GM19468 (cell line): ENCODE data around the gene ATP6V1F.

Experiments
- ATAC-seq: cut with Tn5 transposase; IDR thresholded peaks from one replicate; pipeline ENCODE4 v1.9.1; 2021; ENCODE audit warnings: mild to moderate bottlenecking, moderate library complexity, moderate number of reproducible peaks; ENCODE audit not compliant: unreplicated experiment; ENCODE audit errors: extremely low read depth

The ATP6V1F gene

DNA sequence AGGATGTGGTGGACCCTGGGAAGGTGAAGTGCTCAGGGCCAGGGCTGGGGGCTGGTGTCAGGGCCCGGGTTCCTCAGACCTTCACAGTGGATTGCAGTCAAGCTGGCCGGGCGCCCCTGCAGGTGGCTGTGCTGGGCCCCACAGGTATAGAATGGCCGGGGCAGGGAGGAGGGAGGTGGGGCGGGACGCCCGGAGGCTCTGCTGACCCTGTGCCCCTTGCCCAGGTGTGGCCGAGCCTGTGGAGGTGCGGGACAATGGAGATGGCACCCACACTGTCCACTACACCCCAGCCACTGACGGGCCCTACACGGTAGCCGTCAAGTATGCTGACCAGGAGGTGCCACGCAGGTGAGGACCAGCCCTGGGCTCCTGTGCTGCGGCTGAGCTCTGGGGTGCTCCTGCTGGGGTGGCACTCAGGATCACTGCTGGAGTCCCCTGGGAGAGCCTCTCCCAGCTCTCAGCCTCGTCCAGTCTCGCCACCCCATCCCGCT, 14.9 kb upstream of the ATP6V1F start:
- ATAC-seq = no peak

DNA sequence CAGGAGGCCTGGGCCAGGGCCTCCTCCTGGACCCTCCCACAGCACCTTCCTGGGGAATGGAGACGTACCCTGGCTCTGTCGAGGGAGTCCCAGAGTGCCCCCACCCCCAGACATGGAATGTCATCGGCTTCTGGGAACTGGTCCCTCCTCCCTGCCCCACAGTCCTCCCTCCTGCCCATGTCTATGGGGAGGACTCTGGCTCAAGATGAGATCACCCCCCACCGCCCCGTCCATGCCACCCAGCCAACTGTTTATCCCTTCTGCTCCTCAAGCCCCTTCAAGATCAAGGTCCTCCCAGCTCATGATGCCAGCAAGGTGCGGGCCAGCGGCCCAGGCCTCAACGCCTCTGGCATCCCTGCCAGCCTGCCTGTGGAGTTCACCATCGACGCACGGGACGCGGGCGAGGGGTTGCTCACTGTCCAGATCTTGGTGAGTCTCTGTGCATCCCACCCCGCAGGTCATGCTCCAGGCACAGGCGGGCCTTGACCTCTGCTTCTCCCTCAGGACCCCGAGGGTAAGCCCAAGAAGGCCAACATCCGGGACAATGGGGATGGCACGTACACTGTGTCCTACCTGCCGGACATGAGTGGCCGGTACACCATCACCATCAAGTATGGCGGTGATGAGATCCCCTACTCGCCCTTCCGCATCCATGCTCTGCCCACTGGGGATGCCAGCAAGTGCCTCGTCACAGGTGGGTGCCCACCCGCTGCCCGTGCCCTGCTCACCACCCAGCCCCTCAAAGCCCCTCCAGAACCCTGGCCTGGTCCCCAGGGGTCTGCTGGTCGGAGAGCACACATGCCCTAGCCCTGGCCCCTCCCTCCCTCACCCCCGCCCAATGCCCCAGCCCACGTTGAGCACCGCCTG, 14.1 kb upstream of the ATP6V1F start:
- no peak for ATAC-seq

DNA sequence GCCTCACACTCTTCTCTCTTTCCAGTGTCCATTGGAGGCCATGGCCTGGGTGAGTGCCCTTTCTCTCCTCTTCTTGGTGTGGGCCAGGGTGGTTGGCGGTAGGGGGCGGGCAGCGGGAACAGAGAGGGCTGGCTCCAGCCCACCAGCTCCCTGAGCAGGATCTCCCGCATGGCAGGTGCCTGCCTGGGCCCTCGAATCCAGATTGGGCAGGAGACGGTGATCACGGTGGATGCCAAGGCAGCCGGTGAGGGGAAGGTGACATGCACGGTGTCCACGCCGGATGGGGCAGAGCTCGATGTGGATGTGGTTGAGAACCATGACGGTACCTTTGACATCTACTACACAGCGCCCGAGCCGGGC, 13.5 kb upstream of the ATP6V1F start:
- ATAC-seq = no peak

DNA sequence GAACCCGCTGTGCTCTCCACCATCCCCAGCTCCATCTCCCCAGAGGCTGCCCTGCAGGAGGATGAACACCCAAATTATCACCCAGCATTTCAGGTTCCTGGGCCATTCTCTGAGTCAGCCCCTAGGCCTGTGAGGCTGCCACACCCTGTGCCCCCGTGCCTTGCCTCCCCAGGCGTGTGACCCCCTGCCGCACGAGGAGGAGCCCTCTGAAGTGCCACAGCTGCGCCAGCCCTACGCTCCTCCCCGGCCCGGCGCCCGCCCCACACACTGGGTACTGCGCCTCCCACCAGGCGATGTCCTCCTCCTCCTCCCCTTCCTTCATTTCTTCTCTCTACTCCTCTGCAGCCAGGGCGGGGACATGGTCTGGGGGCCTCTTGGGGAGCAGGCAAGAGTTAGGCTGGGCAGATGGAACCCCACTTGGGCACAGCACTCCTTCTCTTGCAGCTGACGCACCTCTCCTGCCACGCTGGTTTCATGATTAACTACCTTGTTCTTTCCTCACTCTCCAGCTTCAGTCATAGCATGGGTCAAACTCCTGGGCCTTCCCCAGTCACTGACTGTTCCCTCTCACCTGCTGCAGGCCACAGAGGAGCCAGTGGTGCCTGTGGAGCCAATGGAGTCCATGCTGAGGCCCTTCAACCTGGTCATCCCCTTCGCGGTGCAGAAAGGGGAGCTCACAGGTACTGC, 12.7 kb upstream of the ATP6V1F start:
- ATAC-seq = no peak

DNA sequence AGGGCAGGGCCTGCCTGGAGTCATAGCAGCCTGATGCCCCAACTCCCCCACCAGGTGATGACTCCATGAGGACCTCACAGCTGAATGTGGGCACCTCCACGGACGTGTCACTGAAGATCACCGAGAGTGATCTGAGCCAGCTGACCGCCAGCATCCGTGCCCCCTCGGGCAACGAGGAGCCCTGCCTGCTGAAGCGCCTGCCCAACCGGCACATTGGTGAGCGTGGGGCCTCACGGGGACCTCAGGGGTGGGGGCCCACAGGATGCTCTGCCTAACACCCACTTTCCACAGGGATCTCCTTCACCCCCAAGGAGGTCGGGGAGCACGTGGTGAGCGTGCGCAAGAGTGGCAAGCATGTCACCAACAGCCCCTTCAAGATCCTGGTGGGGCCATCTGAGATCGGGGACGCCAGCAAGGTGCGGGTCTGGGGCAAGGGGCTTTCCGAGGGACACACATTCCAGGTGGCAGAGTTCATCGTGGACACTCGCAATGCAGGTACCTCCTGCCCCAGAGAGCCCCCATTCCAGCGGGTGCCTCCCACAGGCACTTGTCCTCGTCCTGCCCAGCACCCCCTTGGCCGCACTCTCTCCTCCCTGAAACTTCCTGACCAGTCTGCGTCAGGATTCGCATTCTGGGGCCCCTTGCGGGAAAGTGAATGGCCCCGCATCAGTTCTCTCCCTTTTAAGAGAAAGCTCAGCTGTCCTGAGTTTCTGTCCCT, 10.0 kb upstream of the ATP6V1F start:
- ATAC-seq = no peak

DNA sequence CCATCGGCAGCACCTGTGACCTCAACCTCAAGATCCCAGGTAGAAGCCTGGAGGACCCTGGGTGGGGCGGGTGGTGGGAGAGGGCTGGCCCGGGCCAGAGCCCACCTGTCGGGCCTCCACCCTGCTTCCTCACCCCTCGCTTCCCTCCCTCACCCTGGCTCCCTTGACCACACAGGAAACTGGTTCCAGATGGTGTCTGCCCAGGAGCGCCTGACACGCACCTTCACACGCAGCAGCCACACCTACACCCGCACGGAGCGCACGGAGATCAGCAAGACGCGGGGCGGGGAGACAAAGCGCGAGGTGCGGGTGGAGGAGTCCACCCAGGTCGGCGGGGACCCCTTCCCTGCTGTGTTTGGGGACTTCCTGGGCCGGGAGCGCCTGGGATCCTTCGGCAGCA, 8.9 kb upstream of the ATP6V1F start:
- no peak for ATAC-seq

DNA sequence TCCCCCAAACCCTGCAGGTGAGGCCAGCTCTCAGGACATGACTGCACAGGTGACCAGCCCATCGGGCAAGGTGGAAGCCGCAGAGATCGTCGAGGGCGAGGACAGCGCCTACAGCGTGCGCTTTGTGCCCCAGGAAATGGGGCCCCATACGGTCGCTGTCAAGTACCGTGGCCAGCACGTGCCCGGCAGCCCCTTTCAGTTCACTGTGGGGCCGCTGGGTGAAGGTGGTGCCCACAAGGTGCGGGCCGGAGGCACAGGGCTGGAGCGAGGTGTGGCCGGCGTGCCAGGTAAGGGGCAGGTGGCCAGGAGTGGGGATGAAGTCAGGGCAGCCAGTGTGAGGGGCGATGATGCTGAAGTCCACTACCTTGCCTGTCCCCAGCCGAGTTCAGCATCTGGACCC, 8.3 kb upstream of the ATP6V1F start:
- no peak for ATAC-seq

DNA sequence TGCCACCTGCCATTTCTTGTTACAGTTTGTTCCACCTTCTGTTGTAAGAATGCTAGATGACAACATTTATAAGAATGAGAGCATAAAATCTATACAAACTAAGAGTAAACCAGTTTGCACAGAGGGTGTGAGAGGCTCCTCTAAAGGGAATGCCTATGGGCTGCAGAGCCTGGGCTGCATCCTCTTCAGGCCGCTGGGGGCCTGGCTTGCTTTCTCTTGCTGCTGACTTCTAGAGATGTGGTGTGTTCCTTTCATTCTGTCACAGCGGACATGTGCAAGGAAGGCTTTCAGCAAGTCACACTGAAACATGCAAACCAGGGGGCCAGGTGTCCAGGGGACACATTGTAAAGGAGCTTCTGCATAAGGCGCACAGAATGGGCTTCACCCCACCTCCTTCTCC, 7.1 kb upstream of the ATP6V1F start:
- ATAC-seq = no peak

DNA sequence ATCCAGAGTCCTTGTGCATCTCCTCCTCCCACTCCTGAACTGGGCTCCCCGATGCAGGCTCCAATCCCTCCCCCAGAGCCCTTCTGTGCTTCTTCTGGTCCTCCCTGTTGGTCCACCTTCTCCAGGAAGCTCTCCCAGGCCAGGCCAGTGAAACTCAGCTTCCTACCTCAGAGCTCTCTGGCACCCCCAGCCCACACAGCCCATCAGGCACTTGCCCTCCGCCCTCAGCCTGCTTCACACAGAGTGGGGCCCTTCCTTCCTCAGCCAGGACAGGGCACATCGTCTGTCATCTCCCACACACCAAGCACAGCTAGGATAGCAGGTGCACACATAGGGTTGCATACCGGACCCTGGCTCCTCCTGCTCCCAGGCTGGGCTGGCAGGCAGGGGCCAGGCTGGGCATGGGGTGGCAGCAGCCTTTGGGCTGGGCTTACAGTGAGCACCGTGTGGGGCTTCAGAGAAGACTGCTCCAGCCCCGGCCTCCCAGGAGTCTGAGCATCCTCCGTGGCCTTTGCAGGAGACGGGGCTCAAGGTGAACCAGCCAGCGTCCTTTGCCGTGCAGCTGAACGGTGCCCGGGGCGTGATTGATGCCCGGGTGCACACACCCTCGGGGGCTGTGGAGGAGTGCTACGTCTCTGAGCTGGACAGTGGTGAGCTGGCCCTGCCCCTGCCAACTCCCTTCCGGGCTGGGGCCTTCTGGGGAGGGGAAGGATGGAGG, 6.5 kb upstream of the ATP6V1F start:
- ATAC-seq = no peak

DNA sequence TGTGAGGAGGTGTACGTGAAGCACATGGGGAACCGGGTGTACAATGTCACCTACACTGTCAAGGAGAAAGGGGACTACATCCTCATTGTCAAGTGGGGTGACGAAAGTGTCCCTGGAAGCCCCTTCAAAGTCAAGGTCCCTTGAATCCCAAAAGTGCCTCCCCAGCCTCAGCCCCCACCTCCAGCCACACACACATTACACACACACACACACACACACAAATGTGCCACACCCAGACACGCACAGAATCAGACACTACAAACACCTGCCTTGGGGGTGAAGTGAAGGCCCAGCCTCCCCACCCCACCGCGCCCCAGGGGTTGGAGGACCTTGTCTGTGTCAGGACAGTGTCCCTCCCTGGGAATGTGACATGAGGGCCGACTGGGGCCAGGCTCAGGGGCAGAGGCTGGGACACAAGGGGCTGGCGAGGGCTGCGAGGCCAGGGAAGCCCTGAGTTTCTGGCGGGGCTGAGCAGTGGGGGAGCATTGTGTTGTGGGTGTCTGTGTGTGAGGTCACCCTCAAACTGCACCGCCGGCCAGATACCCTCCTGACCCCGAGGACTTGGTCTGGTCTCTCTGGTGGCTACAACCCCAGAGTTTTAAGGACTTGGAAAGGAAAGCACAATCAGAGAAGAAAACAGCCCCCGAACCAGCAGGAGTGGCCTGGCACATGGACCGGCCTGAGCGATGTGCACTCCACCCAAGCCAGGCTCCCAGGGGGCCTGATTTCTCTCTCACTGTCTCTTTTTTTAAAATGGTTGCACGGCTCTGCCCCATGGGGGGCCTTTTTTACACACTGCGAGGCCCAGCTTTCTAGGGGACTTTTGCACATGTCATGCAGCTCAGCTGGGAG, 4.0 kb upstream of the ATP6V1F start:
- no peak for ATAC-seq

DNA sequence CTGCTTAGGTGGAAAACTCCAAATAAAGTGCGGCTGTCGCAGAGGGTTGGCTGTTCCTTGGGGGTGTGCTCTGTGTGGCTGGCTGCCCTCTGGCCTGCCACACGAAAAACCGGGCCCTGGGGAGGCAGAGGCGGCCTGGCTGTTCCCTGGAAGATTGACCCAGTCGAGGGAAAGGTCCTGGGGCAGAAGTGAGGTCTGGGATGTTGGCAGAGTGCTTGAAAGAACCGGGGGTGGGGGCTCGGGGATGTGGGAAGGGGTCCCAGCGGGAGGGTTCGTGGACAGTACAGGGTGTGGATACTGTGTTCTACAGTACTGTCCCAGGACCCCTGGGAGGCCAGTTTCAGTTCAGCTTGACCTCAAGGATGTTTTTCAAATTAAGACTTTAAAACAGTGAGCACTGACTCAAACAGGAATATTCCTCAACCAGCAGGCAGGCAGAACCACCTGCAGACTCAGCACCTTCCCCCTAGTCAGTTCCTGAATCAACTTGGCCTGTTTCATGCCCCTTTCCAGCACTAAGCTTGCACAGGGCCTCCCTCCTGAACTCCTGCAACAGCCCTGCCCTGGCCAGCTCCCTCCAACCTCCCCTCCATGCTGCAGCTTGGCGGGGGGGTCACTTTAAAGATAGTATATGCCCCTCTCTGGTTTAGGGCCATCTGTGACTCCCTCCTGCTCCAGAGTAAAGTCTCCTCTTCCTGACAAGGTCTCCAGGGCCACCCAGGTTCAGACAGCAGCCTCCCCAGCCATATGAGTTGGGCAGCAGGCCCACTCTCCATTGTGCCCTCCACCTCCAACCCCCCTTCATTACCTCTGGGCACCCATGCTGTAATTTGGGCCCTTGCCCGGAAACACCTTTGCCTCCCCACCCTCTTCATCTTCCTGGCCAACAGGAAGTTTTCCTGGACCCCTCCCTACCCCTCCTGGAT, 3.2 kb upstream of the ATP6V1F start:
- ATAC-seq = no peak

DNA sequence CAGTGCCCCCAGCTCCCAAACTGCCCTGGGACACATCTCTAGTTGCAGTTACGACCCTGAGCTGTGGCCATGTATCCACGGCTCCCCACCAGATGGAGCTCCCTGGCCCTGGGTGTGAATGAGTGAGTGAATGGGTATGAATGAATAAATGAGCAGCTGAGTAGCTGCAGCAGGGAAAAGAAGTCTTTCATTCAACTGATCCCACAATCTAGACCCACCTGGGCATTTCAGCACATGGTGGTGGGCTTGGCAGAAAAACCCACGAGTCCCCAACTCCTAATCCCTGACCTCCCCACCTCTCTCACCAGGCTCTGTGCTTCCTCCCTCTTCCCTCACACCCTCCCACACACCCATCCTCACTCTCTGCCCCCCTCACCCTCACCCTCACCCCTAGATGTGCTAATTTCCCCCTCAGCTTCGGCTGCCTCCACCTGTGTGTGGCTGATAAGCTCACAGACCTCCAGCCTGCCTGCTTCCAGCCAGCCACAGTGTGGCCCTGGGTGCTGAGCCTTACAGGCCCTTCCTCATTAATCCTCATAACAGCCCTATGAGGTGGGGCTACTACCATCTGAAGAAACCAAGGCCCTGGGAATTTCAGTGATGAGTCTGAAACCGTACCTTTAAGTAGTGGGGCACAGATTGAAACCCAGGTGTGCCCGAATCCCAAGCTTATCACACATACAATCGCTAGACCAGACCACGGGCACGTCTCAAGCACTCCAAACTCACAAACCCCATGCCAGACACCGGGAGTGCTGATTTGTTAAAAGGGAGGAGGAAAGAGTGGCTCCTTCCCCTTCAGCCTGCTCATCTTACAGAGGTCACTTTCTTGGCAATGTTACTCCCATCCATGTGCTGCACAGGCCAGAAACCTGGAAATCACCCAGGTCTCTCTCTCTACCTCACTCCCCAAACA, 2.2 kb upstream of the ATP6V1F start:
- no peak for ATAC-seq

DNA sequence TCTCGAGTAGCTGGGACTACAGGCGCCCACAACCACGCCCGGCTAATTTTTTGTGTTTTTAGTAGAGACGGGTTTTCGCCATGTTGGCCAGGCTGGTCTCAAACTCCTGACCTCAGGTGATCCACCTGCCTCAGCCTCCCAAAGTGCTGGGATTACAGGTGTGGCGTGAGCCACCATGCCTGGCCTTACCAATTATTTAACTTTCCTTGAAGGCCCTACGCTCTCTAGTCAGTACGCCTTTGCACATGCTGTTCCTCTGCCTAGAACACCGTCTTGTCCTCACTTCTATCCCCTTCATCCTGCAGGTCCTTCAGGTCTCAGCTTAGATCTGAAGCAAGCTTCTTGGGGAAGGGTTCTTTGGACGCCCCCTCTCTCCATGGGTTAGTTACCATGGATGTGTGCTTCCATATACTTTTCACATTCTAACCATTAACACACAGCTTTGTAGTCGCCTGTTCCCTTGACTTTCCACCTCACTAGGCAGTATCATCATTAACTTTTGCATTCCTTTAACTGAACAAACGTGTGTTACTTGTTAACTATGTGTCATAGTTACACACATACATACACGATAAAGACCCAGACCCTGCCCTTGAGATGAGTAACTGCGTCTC, 592 bp upstream of the ATP6V1F start:
- ATAC-seq = no peak

DNA sequence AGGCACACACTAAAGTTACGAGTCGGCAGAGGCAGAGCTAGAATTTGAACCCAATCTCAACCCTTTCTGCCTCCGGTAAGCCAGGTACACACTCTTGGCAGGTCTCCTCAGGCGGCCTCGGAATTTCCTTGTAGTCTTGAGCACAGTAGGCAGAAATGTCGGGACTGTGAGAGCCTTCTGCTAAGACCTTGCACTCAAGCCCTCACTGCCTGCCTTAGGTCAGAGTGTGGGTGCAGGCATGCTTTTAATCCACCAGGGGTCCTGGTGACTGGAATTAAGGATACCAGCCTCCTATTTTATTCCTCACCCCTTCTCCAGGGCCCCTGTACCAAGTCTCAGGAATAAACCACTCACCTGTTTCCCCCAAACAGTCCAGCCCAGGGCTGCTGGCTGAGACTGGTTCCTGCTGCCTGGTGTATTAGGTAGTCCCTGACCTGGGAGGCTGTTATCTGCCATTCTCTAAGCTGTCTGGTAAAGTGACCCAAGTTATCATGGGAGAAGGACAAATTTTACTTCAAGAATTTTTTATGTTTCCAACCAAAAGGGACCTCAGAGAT, 855 bp downstream of the ATP6V1F start:
- no peak for ATAC-seq

DNA sequence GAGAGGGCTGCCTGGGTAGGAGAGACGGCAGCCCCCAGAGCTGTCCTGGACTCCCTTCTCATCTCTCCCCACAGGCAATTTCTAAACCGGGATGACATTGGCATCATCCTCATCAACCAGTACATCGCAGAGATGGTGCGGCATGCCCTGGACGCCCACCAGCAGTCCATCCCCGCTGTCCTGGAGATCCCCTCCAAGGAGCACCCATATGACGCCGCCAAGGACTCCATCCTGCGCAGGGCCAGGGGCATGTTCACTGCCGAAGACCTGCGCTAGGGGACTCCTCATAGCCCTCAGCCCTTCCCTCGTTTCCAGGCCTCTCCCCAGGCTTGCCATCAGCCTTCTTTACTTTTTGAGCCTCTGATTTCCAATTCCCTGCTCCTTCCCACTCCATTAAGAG, 2.6 kb downstream of the ATP6V1F start:
- ATAC-seq = no peak

DNA sequence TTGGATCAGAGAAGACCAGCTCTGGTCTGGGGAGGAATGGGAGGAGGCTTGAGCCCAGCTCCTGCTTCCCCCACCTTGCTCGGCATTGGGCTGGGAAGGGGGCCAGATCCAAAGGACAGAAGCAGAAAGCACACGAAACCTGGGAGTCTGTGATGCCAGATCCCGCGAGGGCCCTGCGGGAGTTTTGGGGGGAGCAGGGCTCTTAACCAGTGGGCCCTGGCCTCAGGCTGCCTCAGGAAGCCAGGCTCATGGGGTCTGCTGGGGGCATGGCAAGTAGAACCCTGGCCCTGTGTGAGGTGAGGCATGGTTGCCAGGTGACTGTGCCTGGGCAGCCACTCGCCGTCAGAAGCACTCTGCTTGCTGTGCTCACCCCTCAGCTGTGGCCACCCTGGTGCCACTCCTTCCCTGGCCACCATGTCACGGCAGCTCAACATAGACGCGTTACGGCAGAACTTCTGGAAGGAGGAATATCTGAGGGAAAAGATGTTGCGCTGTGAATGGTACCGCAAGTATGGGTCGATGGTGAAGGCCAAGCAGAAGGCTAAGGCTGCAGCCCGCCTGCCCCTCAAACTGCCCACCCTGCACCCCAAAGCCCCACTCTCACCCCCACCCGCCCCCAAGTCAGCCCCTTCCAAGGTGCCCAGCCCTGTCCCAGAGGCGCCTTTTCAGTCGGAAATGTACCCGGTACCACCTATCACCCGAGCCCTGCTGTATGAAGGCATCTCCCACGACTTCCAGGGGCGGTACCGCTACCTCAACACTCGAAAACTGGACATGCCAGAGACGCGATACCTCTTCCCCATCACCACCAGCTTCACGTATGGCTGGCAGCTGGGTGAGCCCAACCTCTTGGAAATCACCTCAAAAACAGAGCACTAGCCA, 3.6 kb downstream of the ATP6V1F start:
- no peak for ATAC-seq
